Duodenal mucosa (tissue), 2 donors: ENCODE results near the gene HDAC6.
"Not testable (repeated sequence)": the region's sequence is repeated elsewhere in the genome, so short reads cannot be mapped to it uniquely, and the experiment has no call there.

Source experiments
- H3K27ac ChIP-seq: one replicate; pipeline ENCODE4 v1.7.0; 2013; ENCODE audit warnings: low read depth, low read length
- H3K27me3 ChIP-seq, 2 donors: one replicate each; pipeline ENCODE4 v1.7.0; 2013; ENCODE audit warnings: low read length in 2 of 2, control low read depth in 1 of 2; ENCODE audit not compliant: insufficient read depth in 2 of 2, control insufficient read depth in 1 of 2
- H3K36me3 ChIP-seq, 2 donors: one replicate each; pipeline ENCODE4 v1.7.0; 2013; ENCODE audit warnings: low read length in 2 of 2, control low read depth in 1 of 2; ENCODE audit not compliant: insufficient read depth in 2 of 2, control insufficient read depth in 1 of 2
- H3K4me1 ChIP-seq, 2 donors: one replicate each; pipeline ENCODE4 v1.7.0; 2013; ENCODE audit warnings: low read length in 2 of 2, control low read depth in 1 of 2; ENCODE audit not compliant: insufficient read depth in 2 of 2, control insufficient read depth in 1 of 2
- H3K4me3 ChIP-seq, 2 donors: one replicate each; pipeline ENCODE4 v1.7.0; 2013; ENCODE audit warnings: low read length in 2 of 2, low read depth in 1 of 2
- H3K9ac ChIP-seq, 2 donors: one replicate each; pipeline ENCODE4 v1.7.0; 2013; ENCODE audit warnings: low read length in 2 of 2, low read depth in 1 of 2
- H3K9me3 ChIP-seq, 2 donors: one replicate each; pipeline ENCODE4 v1.7.0; 2013; ENCODE audit warnings: low read length in 2 of 2, control low read depth in 1 of 2; ENCODE audit not compliant: control insufficient read depth in 1 of 2

HDAC6 gene

DNA sequence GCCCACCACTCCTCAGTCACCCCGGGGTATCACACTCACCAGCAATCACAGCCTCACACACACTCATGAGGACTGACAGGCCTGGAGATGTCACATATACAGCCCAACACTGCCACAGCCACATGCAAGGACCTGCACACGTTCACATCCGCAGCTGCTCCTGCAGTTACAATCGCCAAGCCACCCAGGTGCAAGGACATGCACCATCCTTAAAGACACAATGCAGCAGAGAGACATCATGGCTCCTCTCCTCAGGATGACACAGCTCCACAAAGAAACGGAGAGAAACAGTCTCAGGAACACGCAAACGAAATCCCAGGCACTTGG lies 32.5 kb downstream of the HDAC6 start:
- H3K36me3 ChIP-seq: no peaks in the 10 kb centered on the region
- H3K27ac ChIP-seq: no peak overlapping the region
- no peak overlapping the region for H3K9ac ChIP-seq
- peaks cover 0 to 3% of the 10 kb centered on the region in 2 donors for H3K4me1 ChIP-seq
- no peaks in the 10 kb centered on the region for H3K9me3 ChIP-seq
- peaks cover 7 to 14% of the 10 kb centered on the region in 2 donors for H3K27me3 ChIP-seq
- no peak overlapping the region for H3K4me3 ChIP-seq

GRCh38 chrX:48835524-48836329 lies 33.9 kb downstream of the HDAC6 start, which contains the start of gene PCSK1N:
TSS of gene PCSK1N (minus strand) at chrX:48835610. CDS start at chrX:48835532, 78 bp downstream.
- H3K36me3 ChIP-seq: no peaks in the 10 kb centered on the region
- no peaks in the 10 kb centered on the region for H3K9me3 ChIP-seq
- peak within 1 kb of the TSS; percentile 43 to 50 for H3K4me3 ChIP-seq
- no peak within 1 kb of the TSS for H3K9ac ChIP-seq
- peaks cover 7 to 14% of the 10 kb centered on the region in 2 donors for H3K27me3 ChIP-seq
- peaks cover 0 to 3% of the 10 kb centered on the region in 2 donors for H3K4me1 ChIP-seq
- no peak within 1 kb of the TSS for H3K27ac ChIP-seq

DNA sequence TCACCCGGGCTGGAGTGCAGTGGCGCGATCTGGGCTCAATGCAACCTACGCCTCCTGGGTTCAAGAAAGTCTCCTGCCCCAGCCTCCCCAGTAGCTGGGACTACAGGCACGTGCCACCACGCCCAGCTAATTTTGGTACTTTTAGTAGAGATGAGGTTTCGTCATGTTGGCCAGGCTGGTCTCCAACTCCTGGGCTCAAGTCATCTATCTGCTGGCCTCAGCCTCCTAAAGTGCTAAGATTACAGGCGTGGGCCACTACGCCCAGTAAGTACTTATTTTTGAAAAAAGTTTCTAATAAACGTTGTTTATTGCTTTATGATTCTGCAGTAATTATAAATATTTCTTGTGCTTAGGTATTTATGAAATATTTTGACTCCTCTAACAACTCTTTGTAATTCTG lies 37.8 kb downstream of the HDAC6 start:
- Histone ChIP-seq H3K9me3 (no peaks in the 10 kb centered on the region), H3K36me3 (no peaks in the 10 kb centered on the region), H3K4me1 (peaks cover 0 to 3% of the 10 kb centered on the region in 2 donors), H3K9ac (no peak overlapping the region), H3K4me3 (no peak overlapping the region), H3K27ac (no peak overlapping the region), H3K27me3 (peaks cover 2% of the 10 kb centered on the region in 2 donors)

GRCh38 chrX:48848847-48849246 lies 47.0 kb downstream of the HDAC6 start:
- Histone ChIP-seq H3K36me3 (no peaks in the 10 kb centered on the region), H3K27ac (no peak overlapping the region), H3K4me3 (no peak overlapping the region), H3K9me3 (no peaks in the 10 kb centered on the region), H3K27me3 (no peaks in the 10 kb centered on the region), H3K9ac (no peak overlapping the region), H3K4me1 (no peaks in the 10 kb centered on the region)

- no peaks in the 10 kb centered on the region for H3K4me1 ChIP-seq
- no peak overlapping the region for H3K9ac ChIP-seq
- no peaks in the 10 kb centered on the region for H3K36me3 ChIP-seq
- no peaks in the 10 kb centered on the region for H3K27me3 ChIP-seq
- H3K9me3 ChIP-seq: no peaks in the 10 kb centered on the region
- H3K27ac ChIP-seq: no peak overlapping the region
- no peak overlapping the region for H3K4me3 ChIP-seq
These were observed 51.0 kb downstream of the HDAC6 start for GRCh38 chrX:48852857-48853256.

DNA sequence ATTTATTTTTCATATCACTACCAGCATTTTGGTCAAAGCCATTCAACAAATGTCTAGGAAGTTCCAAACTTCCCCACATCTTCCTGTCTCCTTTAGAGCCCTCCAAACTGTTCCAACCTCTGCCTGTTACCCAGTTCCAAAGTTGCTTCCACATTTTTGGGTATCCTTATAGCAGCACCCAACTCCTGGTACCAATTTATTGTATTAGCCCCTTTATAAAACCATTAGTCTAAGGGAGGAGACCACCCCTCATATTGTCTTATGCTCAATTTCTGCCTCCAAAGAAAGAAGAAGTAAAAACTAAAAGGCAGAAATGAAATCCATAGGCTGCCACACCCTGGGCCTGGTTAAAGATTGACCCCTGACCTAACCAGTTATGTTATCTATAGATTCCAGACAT lies 51.6 kb downstream of the HDAC6 start:
- not testable (repeated sequence) for H3K4me1 ChIP-seq, H3K27ac ChIP-seq, H3K4me3 ChIP-seq, H3K27me3 ChIP-seq, H3K36me3 ChIP-seq, H3K9ac ChIP-seq, H3K9me3 ChIP-seq

GRCh38 chrX:48854121-48854804 lies 52.4 kb downstream of the HDAC6 start:
- not testable (repeated sequence) for H3K27ac ChIP-seq, H3K9ac ChIP-seq, H3K4me1 ChIP-seq, H3K9me3 ChIP-seq, H3K4me3 ChIP-seq, H3K36me3 ChIP-seq, H3K27me3 ChIP-seq

DNA sequence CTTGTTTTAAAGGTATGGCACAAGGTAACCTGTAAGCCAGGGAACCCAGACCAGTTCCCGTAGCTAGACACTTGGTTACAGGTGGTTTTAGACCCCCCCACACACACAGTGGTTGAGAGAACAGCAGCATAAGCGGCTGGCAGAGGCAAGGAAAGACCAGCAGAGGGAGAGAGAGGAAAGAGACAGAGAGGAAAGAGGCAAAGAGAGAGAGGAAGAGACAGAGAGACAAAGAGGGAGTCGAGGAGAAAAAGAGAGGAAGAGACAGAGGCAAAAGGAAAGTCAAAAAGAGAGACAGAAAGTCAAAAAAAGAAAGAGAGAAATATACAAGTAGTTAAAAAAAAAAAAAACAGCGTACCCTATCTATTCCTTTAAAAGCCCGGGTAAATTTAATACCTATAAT lies 53.0 kb downstream of the HDAC6 start:
- Histone ChIP-seq H3K4me3 (no peak overlapping the region), H3K27me3 (no peaks in the 10 kb centered on the region), H3K27ac (no peak overlapping the region), H3K9me3 (no peaks in the 10 kb centered on the region), H3K9ac (no peak overlapping the region), H3K4me1 (no peaks in the 10 kb centered on the region), H3K36me3 (no peaks in the 10 kb centered on the region)

- Histone ChIP-seq H3K27ac (no peak overlapping the region), H3K9ac (no peak overlapping the region), H3K4me3 (no peak overlapping the region), H3K36me3 (no peaks in the 10 kb centered on the region), H3K27me3 (no peaks in the 10 kb centered on the region), H3K4me1 (no peaks in the 10 kb centered on the region), H3K9me3 (no peaks in the 10 kb centered on the region)
These were observed 62.3 kb downstream of the HDAC6 start for GRCh38 chrX:48864210-48864609.

DNA sequence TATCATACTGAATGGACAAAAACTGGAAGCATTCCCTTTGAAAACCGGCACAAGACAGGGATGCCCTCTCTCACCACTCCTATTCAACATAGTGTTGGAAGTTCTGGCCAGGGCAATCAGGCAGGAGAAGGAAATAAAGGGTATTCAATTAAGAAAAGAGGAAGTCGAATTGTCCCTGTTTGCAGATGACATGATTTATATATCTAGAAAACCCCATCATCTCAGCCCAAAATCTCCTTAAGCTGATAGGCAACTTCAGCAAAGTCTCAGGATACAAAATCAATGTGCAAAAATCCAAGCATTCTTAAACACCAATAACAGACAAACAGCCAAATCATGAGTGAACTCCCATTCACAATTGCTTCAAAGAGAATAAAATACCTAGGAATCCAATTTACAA lies 70.2 kb downstream of the HDAC6 start:
- not testable (repeated sequence) for H3K27me3 ChIP-seq, H3K4me3 ChIP-seq, H3K9me3 ChIP-seq, H3K9ac ChIP-seq, H3K27ac ChIP-seq, H3K4me1 ChIP-seq, H3K36me3 ChIP-seq
